Measurements from ENCODE around the gene ADGRF5. TPM values are rescaled to one million over a fixed set of nuclear protein-coding genes. Genes with fewer than 3 reads are reported as not detected.

The ADGRF5 gene
- total and polyA plus RNA-seq, 2 experiments from 2014 or later: 0.70 to 2.0 TPM

DNA sequence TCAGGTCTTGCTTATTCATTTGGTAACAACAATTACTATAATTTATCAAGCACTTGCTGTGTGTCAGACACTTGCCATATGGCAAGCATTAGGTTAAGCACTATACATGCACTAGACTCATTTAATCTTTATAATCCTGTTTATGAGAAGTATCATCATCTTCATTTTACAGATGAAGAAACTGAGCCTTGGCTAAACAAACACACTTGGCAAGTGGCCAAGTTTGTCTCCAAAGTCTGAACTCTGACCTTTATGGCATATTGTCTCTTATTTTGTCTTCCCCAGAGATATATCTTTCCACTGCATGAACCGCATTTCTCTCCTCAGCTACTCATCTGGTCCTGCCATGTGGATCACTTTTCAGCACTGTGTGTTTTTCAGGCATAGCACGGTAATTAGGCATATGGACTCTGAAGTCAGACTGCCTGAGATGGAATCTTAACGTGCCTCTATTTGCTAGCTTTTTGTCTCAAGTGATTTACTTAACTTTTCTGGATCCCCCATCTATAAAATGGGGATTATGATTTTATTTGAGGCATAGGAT lies 4.7 kb downstream of the ADGRF5 start:
- Histone ChIP-seq H3K27me3 (no peaks in the 10 kb centered on the region), H3K4me3 (no peak overlapping the region), H3K4me1 (ENCODE audit: insufficient read depth) (peaks cover 11% of the 10 kb centered on the region), H3K36me3 (replicated peaks; ENCODE audit: insufficient read depth, low read depth) (no peaks in the 10 kb centered on the region), H3K79me2 (no peaks in the 10 kb centered on the region), H4K20me1 (ENCODE audit: insufficient read depth, poor library complexity, severe bottlenecking) (no peaks in the 10 kb centered on the region), H3K9me3 (ENCODE audit: low read depth) (no peaks in the 10 kb centered on the region), H2AFZ (no peak overlapping the region), H3K9me2 (replicated peaks; ENCODE audit: insufficient read depth) (no peaks in the 10 kb centered on the region), H3K27ac (no peak overlapping the region), H3K4me2 (no peak overlapping the region)
- 60% methylated on average over 3 of the region's 3 CpGs for WGBS (ENCODE audit: low lambda C conversion rate, missing lambda C conversion rate)
- no peak for DNase-seq (ENCODE audit: low spot score)
- TF ChIP-seq, protein P1, sequence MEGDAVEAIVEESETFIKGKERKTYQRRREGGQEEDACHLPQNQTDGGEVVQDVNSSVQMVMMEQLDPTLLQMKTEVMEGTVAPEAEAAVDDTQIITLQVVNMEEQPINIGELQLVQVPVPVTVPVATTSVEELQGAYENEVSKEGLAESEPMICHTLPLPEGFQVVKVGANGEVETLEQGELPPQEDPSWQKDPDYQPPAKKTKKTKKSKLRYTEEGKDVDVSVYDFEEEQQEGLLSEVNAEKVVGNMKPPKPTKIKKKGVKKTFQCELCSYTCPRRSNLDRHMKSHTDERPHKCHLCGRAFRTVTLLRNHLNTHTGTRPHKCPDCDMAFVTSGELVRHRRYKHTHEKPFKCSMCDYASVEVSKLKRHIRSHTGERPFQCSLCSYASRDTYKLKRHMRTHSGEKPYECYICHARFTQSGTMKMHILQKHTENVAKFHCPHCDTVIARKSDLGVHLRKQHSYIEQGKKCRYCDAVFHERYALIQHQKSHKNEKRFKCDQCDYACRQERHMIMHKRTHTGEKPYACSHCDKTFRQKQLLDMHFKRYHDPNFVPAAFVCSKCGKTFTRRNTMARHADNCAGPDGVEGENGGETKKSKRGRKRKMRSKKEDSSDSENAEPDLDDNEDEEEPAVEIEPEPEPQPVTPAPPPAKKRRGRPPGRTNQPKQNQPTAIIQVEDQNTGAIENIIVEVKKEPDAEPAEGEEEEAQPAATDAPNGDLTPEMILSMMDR (IDR thresholded peaks at IDR 0.05; ENCODE audit: poor library complexity): no peak
- TF ChIP-seq EZH2 (IDR thresholded peaks at IDR 0.05; ENCODE audit: borderline replicate concordance): no peak
- no peak for TF ChIP-seq EZH2phosphoT487 (IDR thresholded peaks at IDR 0.05; ENCODE audit: low read depth, severe bottlenecking, unreplicated experiment)

DNA sequence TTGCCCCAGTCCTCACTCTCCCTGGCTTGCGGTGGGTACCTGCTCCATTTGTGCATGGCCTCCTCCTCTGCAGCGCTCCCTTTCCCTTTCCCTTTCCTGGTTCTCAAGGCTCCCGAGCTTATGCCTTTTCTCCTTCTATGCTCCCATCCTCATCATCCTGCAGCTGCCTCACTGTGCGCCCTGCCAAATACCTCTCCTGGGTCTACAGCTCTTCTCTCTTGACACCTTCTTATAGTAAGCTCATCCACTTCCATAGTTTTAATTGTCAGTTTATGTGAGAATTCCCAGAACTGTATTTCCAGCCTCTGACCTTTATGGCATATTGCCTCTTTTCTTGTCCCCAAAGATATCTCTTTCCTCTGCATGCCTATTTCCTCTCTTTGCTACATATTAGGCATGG lies 5.9 kb downstream of the ADGRF5 start:
- Histone ChIP-seq H3K9me2 (replicated peaks; ENCODE audit: insufficient read depth) (no peaks in the 10 kb centered on the region), H3K4me1 (ENCODE audit: insufficient read depth) (peaks cover 11% of the 10 kb centered on the region), H3K9me3 (ENCODE audit: low read depth) (no peaks in the 10 kb centered on the region), H3K4me2 (no peak overlapping the region), H3K27me3 (no peaks in the 10 kb centered on the region), H4K20me1 (ENCODE audit: insufficient read depth, poor library complexity, severe bottlenecking) (no peaks in the 10 kb centered on the region), H3K36me3 (replicated peaks; ENCODE audit: insufficient read depth, low read depth) (no peaks in the 10 kb centered on the region), H3K79me2 (no peaks in the 10 kb centered on the region), H3K4me3 (no peak overlapping the region), H3K27ac (no peak overlapping the region), H2AFZ (no peak overlapping the region)
- WGBS (ENCODE audit: low lambda C conversion rate, missing lambda C conversion rate): 96% methylated on average over 4 of the region's 4 CpGs
- no peak for DNase-seq (ENCODE audit: low spot score)
- TF ChIP-seq EZH2phosphoT487 (IDR thresholded peaks at IDR 0.05; ENCODE audit: low read depth, severe bottlenecking, unreplicated experiment): no peak
- TF ChIP-seq EZH2 (IDR thresholded peaks at IDR 0.05; ENCODE audit: borderline replicate concordance): no peak
- TF ChIP-seq, protein P1 (IDR thresholded peaks at IDR 0.05; ENCODE audit: poor library complexity): no peak

DNA sequence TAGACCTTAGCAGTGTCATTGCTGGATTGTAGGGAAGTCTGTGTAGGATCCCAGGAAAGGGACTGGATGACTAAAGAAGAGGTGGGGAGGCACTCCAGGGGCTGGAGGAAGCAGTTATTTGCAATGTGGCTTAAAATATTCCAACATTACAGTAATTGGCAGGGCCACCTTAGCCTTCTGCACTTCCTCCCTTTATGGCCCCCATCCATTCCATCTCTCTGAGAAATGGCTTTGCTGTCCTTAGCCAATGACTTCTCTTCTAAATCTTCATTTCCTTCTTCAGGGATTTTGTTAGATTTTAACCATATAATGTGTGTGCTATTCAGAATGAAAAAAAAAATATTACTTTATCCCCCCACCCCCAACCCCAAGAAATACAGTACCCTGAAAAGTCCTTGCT lies 6.4 kb downstream of the ADGRF5 start:
- no peak overlapping the region for H3K27ac ChIP-seq
- no peak for TF ChIP-seq EZH2 (IDR thresholded peaks at IDR 0.05; ENCODE audit: borderline replicate concordance)
- TF ChIP-seq, protein P1 (IDR thresholded peaks at IDR 0.05; ENCODE audit: poor library complexity): no peak
- peaks cover 11% of the 10 kb centered on the region for H3K4me1 ChIP-seq (ENCODE audit: insufficient read depth)
- H3K9me3 ChIP-seq (ENCODE audit: low read depth): no peaks in the 10 kb centered on the region
- no peaks in the 10 kb centered on the region for H3K9me2 ChIP-seq (replicated peaks; ENCODE audit: insufficient read depth)
- H2AFZ ChIP-seq: no peak overlapping the region
- H3K79me2 ChIP-seq: no peaks in the 10 kb centered on the region
- H4K20me1 ChIP-seq (ENCODE audit: insufficient read depth, poor library complexity, severe bottlenecking): no peaks in the 10 kb centered on the region
- H3K27me3 ChIP-seq: no peaks in the 10 kb centered on the region
- no peaks in the 10 kb centered on the region for H3K36me3 ChIP-seq (replicated peaks; ENCODE audit: insufficient read depth, low read depth)
- DNase-seq (ENCODE audit: low spot score): no peak
- no peak overlapping the region for H3K4me2 ChIP-seq
- H3K4me3 ChIP-seq: no peak overlapping the region

All from hepatocyte (in vitro differentiated cells).